ENCODE data around the gene PMFBP1.
A peak's percentile ranks its signal among the peaks of the same experiment; 100 is the strongest.

The PMFBP1 gene

GRCh38 chr16:72108353-72109102 lies 63.4 kb downstream of the PMFBP1 start:
- no peak for DNase-seq (ENCODE audit: low read depth, low spot score)
- no peaks in the 10 kb centered on the region for H3K27me3 ChIP-seq (ENCODE audit: insufficient read depth, insufficient read length)
- no peak overlapping the region for H3K4me3 ChIP-seq (ENCODE audit: insufficient read length, low read depth)
- no peaks in the 10 kb centered on the region for H3K4me1 ChIP-seq (ENCODE audit: insufficient read depth, insufficient read length)
- H3K9ac ChIP-seq (ENCODE audit: insufficient read length, low read depth) = no peak overlapping the region
- H3K9me3 ChIP-seq (ENCODE audit: insufficient read depth, low read length) = no peaks in the 10 kb centered on the region
- TF ChIP-seq YY1 (IDR thresholded peaks at IDR 0.05; ENCODE audit: insufficient read depth, insufficient read length) (no peak), ZNF274 (IDR thresholded peaks at IDR 0.05; ENCODE audit: low read depth, low read length) (no peak), SUZ12 (IDR thresholded peaks at IDR 0.05; ENCODE audit: extremely low read depth, insufficient read depth, insufficient read length) (no peak)
- H3K36me3 ChIP-seq (ENCODE audit: insufficient read depth, insufficient read length, low read length) = peaks cover 100% of the 10 kb centered on the region

- Histone ChIP-seq H3K9ac (ENCODE audit: insufficient read length, low read depth) (no peak overlapping the region), H3K36me3 (ENCODE audit: insufficient read depth, insufficient read length, low read length) (peaks cover 100% of the 10 kb centered on the region), H3K9me3 (ENCODE audit: insufficient read depth, low read length) (no peaks in the 10 kb centered on the region), H3K27me3 (ENCODE audit: insufficient read depth, insufficient read length) (no peaks in the 10 kb centered on the region), H3K4me3 (ENCODE audit: insufficient read length, low read depth) (no peak overlapping the region), H3K4me1 (ENCODE audit: insufficient read depth, insufficient read length) (no peaks in the 10 kb centered on the region)
- TF ChIP-seq ZNF274 (IDR thresholded peaks at IDR 0.05; ENCODE audit: low read depth, low read length) = no peak
- DNase-seq (ENCODE audit: low read depth, low spot score) = no peak
These were observed 64.6 kb downstream of the PMFBP1 start for GRCh38 chr16:72107371-72107770.

GRCh38 chr16:72105978-72106377 lies 66.0 kb downstream of the PMFBP1 start:
- Histone ChIP-seq H3K36me3 (ENCODE audit: insufficient read depth, insufficient read length, low read length) (peaks cover 100% of the 10 kb centered on the region), H3K9me3 (ENCODE audit: insufficient read depth, low read length) (no peaks in the 10 kb centered on the region), H3K4me1 (ENCODE audit: insufficient read depth, insufficient read length) (no peaks in the 10 kb centered on the region), H3K27me3 (ENCODE audit: insufficient read depth, insufficient read length) (no peaks in the 10 kb centered on the region), H3K4me3 (ENCODE audit: insufficient read length, low read depth) (no peak overlapping the region), H3K9ac (ENCODE audit: insufficient read length, low read depth) (no peak overlapping the region)
- DNase-seq (ENCODE audit: low read depth, low spot score) = no peak
- TF ChIP-seq ZNF274 (IDR thresholded peaks at IDR 0.05; ENCODE audit: low read depth, low read length) (no peak), SUZ12 (IDR thresholded peaks at IDR 0.05; ENCODE audit: extremely low read depth, insufficient read depth, insufficient read length) (no peak), YY1 (IDR thresholded peaks at IDR 0.05; ENCODE audit: insufficient read depth, insufficient read length) (no peak)

GRCh38 chr16:72104905-72105304 lies 67.0 kb downstream of the PMFBP1 start:
- H3K9ac ChIP-seq (ENCODE audit: insufficient read length, low read depth) = no peak overlapping the region
- H3K4me1 ChIP-seq (ENCODE audit: insufficient read depth, insufficient read length) = no peaks in the 10 kb centered on the region
- no peaks in the 10 kb centered on the region for H3K27me3 ChIP-seq (ENCODE audit: insufficient read depth, insufficient read length)
- no peak for DNase-seq (ENCODE audit: low read depth, low spot score)
- no peaks in the 10 kb centered on the region for H3K9me3 ChIP-seq (ENCODE audit: insufficient read depth, low read length)
- TF ChIP-seq SUZ12 (IDR thresholded peaks at IDR 0.05; ENCODE audit: extremely low read depth, insufficient read depth, insufficient read length) (no peak), ZNF274 (IDR thresholded peaks at IDR 0.05; ENCODE audit: low read depth, low read length) (no peak), YY1 (IDR thresholded peaks at IDR 0.05; ENCODE audit: insufficient read depth, insufficient read length) (no peak)
- peaks cover 100% of the 10 kb centered on the region for H3K36me3 ChIP-seq (ENCODE audit: insufficient read depth, insufficient read length, low read length)
- H3K4me3 ChIP-seq (ENCODE audit: insufficient read length, low read depth) = no peak overlapping the region

GRCh38 chr16:72101195-72101594 lies 70.8 kb downstream of the PMFBP1 start:
- Histone ChIP-seq H3K4me1 (ENCODE audit: insufficient read depth, insufficient read length) (no peaks in the 10 kb centered on the region), H3K27me3 (ENCODE audit: insufficient read depth, insufficient read length) (no peaks in the 10 kb centered on the region), H3K9me3 (ENCODE audit: insufficient read depth, low read length) (no peaks in the 10 kb centered on the region), H3K9ac (ENCODE audit: insufficient read length, low read depth) (no peak overlapping the region), H3K36me3 (ENCODE audit: insufficient read depth, insufficient read length, low read length) (peaks cover 100% of the 10 kb centered on the region), H3K4me3 (ENCODE audit: insufficient read length, low read depth) (no peak overlapping the region)
- TF ChIP-seq ZNF274 (IDR thresholded peaks at IDR 0.05; ENCODE audit: low read depth, low read length) (no peak), YY1 (IDR thresholded peaks at IDR 0.05; ENCODE audit: insufficient read depth, insufficient read length) (no peak), SUZ12 (IDR thresholded peaks at IDR 0.05; ENCODE audit: extremely low read depth, insufficient read depth, insufficient read length) (no peak)
- no peak for DNase-seq (ENCODE audit: low read depth, low spot score)

- Histone ChIP-seq H3K36me3 (ENCODE audit: insufficient read depth, insufficient read length, low read length) (peaks cover 88% of the 10 kb centered on the region), H3K27me3 (ENCODE audit: insufficient read depth, insufficient read length) (no peaks in the 10 kb centered on the region), H3K9ac (ENCODE audit: insufficient read length, low read depth) (no peak overlapping the region), H3K4me3 (ENCODE audit: insufficient read length, low read depth) (no peak overlapping the region), H3K4me1 (ENCODE audit: insufficient read depth, insufficient read length) (no peaks in the 10 kb centered on the region), H3K9me3 (ENCODE audit: insufficient read depth, low read length) (no peaks in the 10 kb centered on the region)
- TF ChIP-seq YY1 (IDR thresholded peaks at IDR 0.05; ENCODE audit: insufficient read depth, insufficient read length) (no peak), ZNF274 (IDR thresholded peaks at IDR 0.05; ENCODE audit: low read depth, low read length) (no peak)
- peak; percentile 47 for DNase-seq (ENCODE audit: low read depth, low spot score)
These were observed 72.6 kb downstream of the PMFBP1 start for GRCh38 chr16:72099377-72099818.

GRCh38 chr16:72098936-72099335 lies 73.0 kb downstream of the PMFBP1 start:
- no peak overlapping the region for H3K4me3 ChIP-seq (ENCODE audit: insufficient read length, low read depth)
- TF ChIP-seq ZNF274 (IDR thresholded peaks at IDR 0.05; ENCODE audit: low read depth, low read length) = no peak
- TF ChIP-seq SUZ12 (IDR thresholded peaks at IDR 0.05; ENCODE audit: extremely low read depth, insufficient read depth, insufficient read length) = no peak
- TF ChIP-seq YY1 (IDR thresholded peaks at IDR 0.05; ENCODE audit: insufficient read depth, insufficient read length) = no peak
- H3K9me3 ChIP-seq (ENCODE audit: insufficient read depth, low read length) = no peaks in the 10 kb centered on the region
- H3K4me1 ChIP-seq (ENCODE audit: insufficient read depth, insufficient read length) = no peaks in the 10 kb centered on the region
- H3K9ac ChIP-seq (ENCODE audit: insufficient read length, low read depth) = peak overlapping the region; percentile 26
- peaks cover 83% of the 10 kb centered on the region for H3K36me3 ChIP-seq (ENCODE audit: insufficient read depth, insufficient read length, low read length)
- H3K27me3 ChIP-seq (ENCODE audit: insufficient read depth, insufficient read length) = no peaks in the 10 kb centered on the region
- DNase-seq (ENCODE audit: low read depth, low spot score) = no peak

All from NT2/D1 (cell line).